Forelimb muscle (tissue), 1 donor: ENCODE measurements around the gene TKTL1. TPM values are rescaled to one million over a fixed set of nuclear protein-coding genes. Genes with fewer than 3 reads are reported as not detected.
A peak's percentile ranks its signal among the peaks of the same experiment; 100 is the strongest.

ENCODE experiments used
- DNase-seq: peaks from one replicate; pipeline ENCODE4 v3.0.0-alpha.2; 2013; ENCODE audit warnings: low read depth
- polyA plus RNA-seq: library from polyadenylated mRNA; unstranded; fragments of 120-200 nt; gene quantifications from one replicate; pipeline ENCODE4 v1.2.1, GENCODE V29; 2013; ENCODE audit not compliant: insufficient read length

TKTL1 gene
- polyA plus RNA-seq, 1 donor, result 0.22 TPM

DNA sequence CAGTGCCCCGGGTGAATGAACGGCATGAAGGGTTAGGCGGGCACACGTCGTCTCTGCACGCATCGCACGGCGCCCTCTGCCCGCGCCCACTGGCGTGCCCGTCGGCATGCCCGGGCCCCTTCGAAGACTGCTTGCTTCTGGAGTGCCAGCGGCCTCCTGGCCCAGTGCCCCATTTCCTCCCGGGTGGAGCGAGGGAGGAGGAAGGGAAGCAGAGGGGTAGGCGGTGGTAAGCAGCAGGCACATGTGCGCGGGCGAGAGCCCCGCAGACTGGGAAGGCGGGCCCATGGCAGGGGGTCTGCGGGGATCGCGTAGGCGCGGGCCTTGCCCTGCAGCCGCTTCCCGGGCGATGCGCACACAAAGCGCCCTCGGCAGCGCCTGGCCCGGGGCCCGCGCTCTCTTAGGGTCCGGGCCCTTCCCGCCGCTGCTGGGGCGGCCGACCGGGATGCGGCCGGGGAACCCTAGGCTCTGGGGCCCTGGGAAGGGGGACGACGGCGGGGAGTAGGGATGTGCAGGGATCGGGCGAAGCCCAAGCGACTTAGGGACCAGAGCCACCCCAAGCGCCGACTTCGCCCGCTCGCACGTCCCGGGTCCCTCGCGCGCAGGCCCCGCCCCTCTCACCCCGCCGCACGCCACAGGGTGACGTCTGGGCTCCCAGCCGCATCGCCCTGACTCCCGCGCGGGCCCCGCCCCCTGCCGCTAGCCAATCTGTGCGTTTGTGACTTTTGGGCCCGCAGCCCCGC, 82.6 kb downstream of the TKTL1 start:
- no peak for DNase-seq

DNA sequence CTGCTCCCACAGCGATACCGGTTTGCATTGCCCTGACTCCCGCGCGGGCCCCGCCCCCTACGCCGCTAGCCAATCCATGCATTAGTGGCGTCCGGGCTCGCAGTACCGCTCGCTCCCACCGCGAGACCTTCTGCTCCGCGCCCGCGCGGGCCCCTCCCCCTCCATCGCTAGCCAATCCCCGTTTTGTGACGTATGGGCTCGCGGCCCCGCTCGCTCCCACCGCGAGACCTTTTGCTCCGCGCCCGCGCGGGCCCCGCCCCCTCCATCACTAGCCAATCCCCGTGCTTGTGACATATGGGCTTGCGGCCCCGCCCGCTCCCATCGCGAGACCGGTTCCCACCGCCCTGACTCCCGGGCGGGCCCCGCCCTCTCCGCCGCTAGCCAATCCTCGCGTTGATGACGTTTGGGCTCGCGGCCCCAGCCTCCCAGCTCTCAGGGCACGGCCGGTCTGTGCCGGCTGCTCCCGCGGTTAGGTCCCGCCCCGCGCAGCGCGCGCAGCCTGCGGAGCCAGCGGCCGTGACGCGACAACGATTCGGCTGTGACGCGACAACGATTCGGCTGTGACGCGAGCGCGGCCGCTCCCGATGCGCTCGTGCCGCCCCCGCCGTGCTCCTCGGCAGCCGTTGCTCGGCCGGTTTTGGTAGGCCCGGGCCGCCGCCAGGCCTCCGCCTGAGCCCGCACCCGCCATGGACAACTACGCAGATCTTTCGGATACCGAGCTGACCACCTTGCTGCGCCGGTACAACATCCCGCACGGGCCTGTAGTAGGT, 83.4 kb downstream of the TKTL1 start, which contains the start of gene EMD:
Gene EMD (plus strand): TSS at position 497 of the 770 bp plus-strand sequence. CDS start 190 bp downstream, at position 687.
- DNase-seq, result peak; percentile 86

DNA sequence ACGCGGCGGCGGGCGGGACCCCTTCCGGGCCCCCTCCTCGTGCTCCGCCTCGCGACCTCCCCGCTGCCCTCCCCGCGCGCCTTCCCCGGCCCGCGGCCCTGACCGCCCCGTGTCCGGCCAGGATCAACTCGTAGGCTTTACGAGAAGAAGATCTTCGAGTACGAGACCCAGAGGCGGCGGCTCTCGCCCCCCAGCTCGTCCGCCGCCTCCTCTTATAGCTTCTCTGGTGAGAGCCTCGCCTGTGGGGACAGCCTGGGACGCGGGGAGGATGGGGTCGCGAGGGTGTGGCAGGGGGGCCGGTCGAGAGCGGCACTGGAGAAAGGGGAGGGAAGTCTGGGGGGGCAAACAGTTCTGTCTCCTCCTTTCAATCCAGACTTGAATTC, 84.0 kb downstream of the TKTL1 start:
- DNase-seq, result no peak

Other genes starting within 250 kb of the TKTL1 start
- 21.2 TPM for gene MECP2, start 198.1 kb upstream of the TKTL1 start, polyA plus RNA-seq
- gene OPN1LW, start 151.6 kb upstream of the TKTL1 start, polyA plus RNA-seq, result not detected
- not detected for gene OPN1MW, start 113.2 kb upstream of the TKTL1 start, polyA plus RNA-seq
- not detected for gene OPN1MW2, start 76.0 kb upstream of the TKTL1 start, polyA plus RNA-seq
- not detected for gene OPN1MW3, start 38.2 kb upstream of the TKTL1 start, polyA plus RNA-seq
- not detected for gene TEX28, start 671 bp upstream of the TKTL1 start, polyA plus RNA-seq
- gene FLNA, start 78.8 kb downstream of the TKTL1 start, polyA plus RNA-seq, result 223 TPM
- gene EMD, start 83.5 kb downstream of the TKTL1 start, polyA plus RNA-seq, result 46.8 TPM
- 6,186 TPM for gene RPL10, start 102.6 kb downstream of the TKTL1 start, polyA plus RNA-seq
- 48.6 TPM for gene DNASE1L1, start 113.5 kb downstream of the TKTL1 start, polyA plus RNA-seq
- gene TAFAZZIN, start 115.7 kb downstream of the TKTL1 start, polyA plus RNA-seq, result 28.9 TPM
- gene ATP6AP1, start 132.9 kb downstream of the TKTL1 start, polyA plus RNA-seq, result 55.2 TPM
- gene GDI1, start 141.4 kb downstream of the TKTL1 start, polyA plus RNA-seq, result 82.5 TPM
- gene FAM50A, start 148.3 kb downstream of the TKTL1 start, polyA plus RNA-seq, result 59.3 TPM
- gene PLXNA3, start 162.5 kb downstream of the TKTL1 start, polyA plus RNA-seq, result 39.1 TPM
- 11.3 TPM for gene LAGE3, start 183.5 kb downstream of the TKTL1 start, polyA plus RNA-seq
- 23.2 TPM for gene UBL4A, start 190.8 kb downstream of the TKTL1 start, polyA plus RNA-seq
- gene SLC10A3, start 194.8 kb downstream of the TKTL1 start, polyA plus RNA-seq, result 10.8 TPM
- 25.5 TPM for gene FAM3A, start 220.4 kb downstream of the TKTL1 start, polyA plus RNA-seq